Esophagus muscularis mucosa (tissue), 4 donors: ENCODE data around the gene TRIM9. TPM values are rescaled to one million over a fixed set of nuclear protein-coding genes. Genes with fewer than 3 reads are reported as not detected.

Source experiments
- DNase-seq: peaks from one replicate; pipeline ENCODE4 v3.0.0-alpha.2; 2017; ENCODE audit errors: extremely low spot score
- H3K27ac ChIP-seq, 4 donors: fragments of 200-600 bp; sonication (generic); replicated peaks in 1 of 4; 1 replicate in 3 of 4; 2 replicates in 1 of 4; pipeline ENCODE4 v1.5.1; 2016 to 2019; ENCODE audit warnings: mild to moderate bottlenecking in 1 of 4
- H3K27me3 ChIP-seq, 4 donors: fragments of 200-600 bp; sonication (generic); one replicate each; pipeline versions ENCODE4 v1.5.1 to v1.6.0; 2016 to 2019
- H3K36me3 ChIP-seq, 4 donors: fragments of 200-600 bp; sonication (generic); one replicate each; pipeline ENCODE4 v1.5.1; 2016 to 2019
- H3K4me1 ChIP-seq, 4 donors: fragments of 200-600 bp; sonication (generic); one replicate each; pipeline ENCODE4 v1.5.1; 2016 to 2019
- H3K4me3 ChIP-seq, 4 donors: fragments of 200-600 bp; sonication (generic); 1 replicate in 2 of 4; 2 replicates in 2 of 4; pipeline ENCODE4 v1.5.1; 2016 to 2019; ENCODE audit warnings: mild to moderate bottlenecking in 4 of 4, moderate library complexity in 1 of 4
- H3K9me3 ChIP-seq, 4 donors: fragments of 200-600 bp; sonication (generic); 1 replicate in 3 of 4; 2 replicates in 1 of 4; pipeline ENCODE4 v1.5.1; 2016 to 2019
- EP300 ChIP-seq: sonication (generic); formaldehyde crosslinking; IDR thresholded peaks from one replicate; pipeline ENCODE4 v1.6.1; 2017; ENCODE audit warnings: antibody characterized with exemption
- POLR2A ChIP-seq: fragments of 450-650 bp; IDR thresholded peaks from one replicate; pipeline ENCODE4 v1.6.1; 2017; ENCODE audit warnings: antibody characterized with exemption, moderate library complexity, mild to moderate bottlenecking, low read depth
- POLR2AphosphoS5 ChIP-seq, 2 donors: sonication (generic); formaldehyde crosslinking; IDR thresholded peaks; one replicate each; pipeline ENCODE4 v1.6.1; 2017; ENCODE audit warnings: antibody characterized with exemption in 2 of 2
- WGBS: methylation state at CpG from one replicate; pipeline ENCODE4 v1.1.5; 2018; 5-methylcytosine and 5-hydroxymethylcytosine counted together
- intact Hi-C: fragments of 100-400 bp; cut with DNase I; formaldehyde crosslinking; loops from one replicate; pipeline ENCODE4 v1.15.1; 2023
- total RNA-seq, 4 donors: library from RNA; depleted of rRNA; stranded (reverse); fragments of >200 nt; gene quantifications; one replicate each; pipeline versions ENCODE4 v1.1.0 to v1.2.1, GENCODE V29; 2016
- TF ChIP-seq, protein P1 (sequence below), 3 experiments: fragments of 200-600 bp in 2 of 3; fragments of 450-650 bp in 1 of 3; sonication (generic) in 2 of 3; IDR thresholded peaks; one replicate each; pipeline ENCODE4 v1.5.1; 2017 to 2019; ENCODE audit warnings: antibody characterized with exemption in 3 of 3, mild to moderate bottlenecking in 2 of 3, moderate library complexity in 1 of 3

The TRIM9 gene
- total RNA-seq, 4 donors from 2014 or later, result 0.58 to 1.7 (median 0.76) TPM

DNA sequence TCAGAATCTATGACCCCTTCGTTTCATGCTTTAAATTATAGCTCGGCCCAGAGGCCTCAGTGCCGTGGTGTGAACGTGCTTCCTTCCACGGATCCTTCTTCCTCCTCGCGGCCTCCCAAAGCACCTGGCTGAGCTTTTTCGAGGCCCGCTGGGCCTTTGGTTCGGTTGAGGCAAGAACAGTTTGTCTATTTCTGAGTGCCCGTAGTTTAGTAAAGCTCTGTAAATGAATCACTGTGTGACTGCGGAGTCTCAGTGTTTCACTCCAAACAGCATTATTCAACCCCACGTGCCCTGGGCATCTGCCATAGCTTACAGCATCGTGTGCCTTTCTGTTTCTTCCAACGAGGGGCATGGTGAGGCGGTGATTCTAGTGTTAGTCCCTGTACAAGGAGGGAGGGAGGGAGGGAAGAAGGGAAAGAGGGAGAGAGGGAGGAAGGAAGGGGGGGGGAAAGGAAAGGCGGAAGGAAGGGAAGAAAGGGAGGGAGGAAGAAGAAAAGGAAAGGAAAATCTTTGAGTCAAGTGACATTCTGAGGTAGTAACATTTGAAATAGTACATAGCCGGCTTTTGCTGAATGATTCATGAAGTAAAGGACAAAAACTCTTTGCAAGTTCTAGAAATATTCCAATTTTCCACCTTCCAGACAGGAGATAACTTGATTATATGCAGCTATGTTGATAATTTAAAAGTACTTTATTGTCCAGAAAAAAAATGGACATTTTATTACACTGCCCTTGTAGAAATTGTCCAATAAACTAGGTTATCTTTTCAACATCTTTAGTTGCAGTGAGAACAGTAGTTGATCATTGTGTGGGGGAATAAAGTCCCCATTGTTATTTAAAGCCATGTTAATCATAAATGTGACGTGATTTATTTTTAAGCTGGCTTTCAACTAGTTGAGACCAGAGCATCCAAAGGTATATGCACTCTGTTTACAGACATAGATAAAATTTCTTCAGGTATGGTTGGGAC lies 1.2 kb upstream of the TRIM9 start:
- H3K4me3 ChIP-seq, result peak overlapping the region; percentile 58 to 82 (median 69)
- peaks cover 26 to 42% (median 33%) of the 10 kb centered on the region in 4 donors for H3K4me1 ChIP-seq
- intact Hi-C loops, result loop anchor here (10.0 kb wide), 1 partner anchor 141 kb away; no protein-coding TSS in a partner anchor
- 31% methylated on average over 18 of the region's 19 CpGs for WGBS
- H3K36me3 ChIP-seq, result no peaks in the 10 kb centered on the region
- TF ChIP-seq EP300 (no peak), POLR2AphosphoS5 (IDR thresholded peaks at IDR 0.05) (peak; percentile 5 to 28)
- H3K27ac ChIP-seq, result peak overlapping the region; percentile 55 to 77 (median 62)
- no peak for DNase-seq
- H3K27me3 ChIP-seq, result peaks cover 16 to 47% (median 22%) of the 10 kb centered on the region in 4 donors
- H3K9me3 ChIP-seq, result no peaks in the 10 kb centered on the region

DNA sequence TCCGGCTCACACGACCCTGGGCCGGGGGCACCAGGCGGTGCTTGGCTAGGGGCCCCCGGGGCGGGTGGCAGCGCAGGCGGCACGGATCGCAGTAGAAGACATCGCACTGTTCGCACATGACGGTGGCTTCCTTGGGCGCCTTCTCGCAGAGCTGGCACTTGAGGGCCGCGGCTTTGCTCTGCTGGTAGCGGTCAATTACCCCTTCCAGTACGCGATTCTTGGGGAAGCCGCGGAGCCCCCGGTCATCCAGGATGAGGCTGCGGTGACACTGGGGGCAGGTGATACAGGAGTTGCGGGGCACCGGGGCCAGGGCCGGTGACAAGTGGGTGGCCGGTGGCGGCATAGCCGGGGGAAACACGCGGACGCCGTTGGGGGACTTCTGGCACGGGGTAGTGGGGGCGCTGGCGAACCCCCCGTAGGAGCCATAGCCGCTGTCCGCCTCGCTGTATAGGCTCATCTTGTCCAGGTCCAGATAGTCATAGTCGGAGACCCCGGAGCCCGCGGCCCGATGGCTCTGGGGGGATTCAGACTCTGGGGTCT lies 553 bp downstream of the TRIM9 start:
- Histone ChIP-seq H3K4me3 (peak overlapping the region; percentile 58 to 82 (median 69)), H3K9me3 (no peaks in the 10 kb centered on the region), H3K27me3 (peaks cover 16 to 40% (median 22%) of the 10 kb centered on the region in 4 donors), H3K4me1 (peaks cover 26 to 42% (median 33%) of the 10 kb centered on the region in 4 donors), H3K27ac (peak overlapping the region in 1 of 4 donors; percentile 77), H3K36me3 (no peaks in the 10 kb centered on the region)
- TF ChIP-seq EP300 (no peak), POLR2A (no peak), POLR2AphosphoS5 (IDR thresholded peaks at IDR 0.05) (no peak)
- TF ChIP-seq, protein P1, sequence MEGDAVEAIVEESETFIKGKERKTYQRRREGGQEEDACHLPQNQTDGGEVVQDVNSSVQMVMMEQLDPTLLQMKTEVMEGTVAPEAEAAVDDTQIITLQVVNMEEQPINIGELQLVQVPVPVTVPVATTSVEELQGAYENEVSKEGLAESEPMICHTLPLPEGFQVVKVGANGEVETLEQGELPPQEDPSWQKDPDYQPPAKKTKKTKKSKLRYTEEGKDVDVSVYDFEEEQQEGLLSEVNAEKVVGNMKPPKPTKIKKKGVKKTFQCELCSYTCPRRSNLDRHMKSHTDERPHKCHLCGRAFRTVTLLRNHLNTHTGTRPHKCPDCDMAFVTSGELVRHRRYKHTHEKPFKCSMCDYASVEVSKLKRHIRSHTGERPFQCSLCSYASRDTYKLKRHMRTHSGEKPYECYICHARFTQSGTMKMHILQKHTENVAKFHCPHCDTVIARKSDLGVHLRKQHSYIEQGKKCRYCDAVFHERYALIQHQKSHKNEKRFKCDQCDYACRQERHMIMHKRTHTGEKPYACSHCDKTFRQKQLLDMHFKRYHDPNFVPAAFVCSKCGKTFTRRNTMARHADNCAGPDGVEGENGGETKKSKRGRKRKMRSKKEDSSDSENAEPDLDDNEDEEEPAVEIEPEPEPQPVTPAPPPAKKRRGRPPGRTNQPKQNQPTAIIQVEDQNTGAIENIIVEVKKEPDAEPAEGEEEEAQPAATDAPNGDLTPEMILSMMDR (IDR thresholded peaks at IDR 0.05), result no peak
- intact Hi-C loops, result loop anchor here (10.0 kb wide), 1 partner anchor 140 kb away; no protein-coding TSS in a partner anchor
- DNase-seq, result no peak
- no CpG with 5 or more reads among the region's 46 CpGs for WGBS

DNA sequence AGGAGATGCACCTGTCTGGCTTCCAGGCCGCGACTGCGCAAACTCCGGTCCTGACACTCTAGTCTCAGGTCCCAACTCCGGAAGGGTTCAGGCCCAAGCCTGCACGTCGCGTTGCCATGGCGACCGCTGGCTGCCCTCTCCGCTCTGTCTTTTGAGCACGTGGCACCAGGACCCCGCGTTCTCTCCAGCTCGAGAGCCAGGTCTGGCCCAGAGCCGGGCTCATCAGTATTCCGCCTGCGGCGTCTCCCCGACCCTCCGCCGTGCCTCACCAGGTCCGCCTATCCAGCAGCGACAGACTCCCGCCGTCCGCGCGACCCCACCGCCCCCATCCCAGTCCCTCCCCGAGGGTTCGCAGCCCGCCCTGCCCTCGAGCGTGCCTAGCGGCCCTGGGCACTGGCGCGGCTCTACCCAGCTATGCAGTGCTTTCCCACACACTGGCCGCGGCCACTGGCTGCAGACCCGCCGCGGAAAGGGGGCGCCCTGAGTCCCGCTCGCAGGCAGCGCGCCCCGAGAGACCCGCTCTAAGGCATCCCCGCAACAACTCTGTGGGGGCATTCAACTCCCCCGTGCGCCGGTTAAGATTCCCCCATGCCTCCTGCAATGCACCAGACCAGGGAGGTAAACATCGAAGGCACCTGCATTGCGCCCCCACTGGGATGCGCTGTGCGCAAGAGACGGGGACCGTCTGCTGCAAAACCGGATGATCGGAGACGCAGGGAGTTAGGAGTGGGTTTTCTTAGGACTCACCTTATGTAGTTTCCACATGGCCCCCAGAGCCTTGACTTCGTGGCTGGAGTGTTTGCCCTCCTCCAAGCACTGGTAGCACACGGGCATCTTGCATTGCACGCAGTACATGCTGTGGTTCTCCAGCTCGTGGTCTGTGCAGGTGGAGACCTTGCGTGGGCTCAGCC lies 1.3 kb downstream of the TRIM9 start:
- WGBS, result 19% methylated on average over 35 of the region's 68 CpGs
- no peak overlapping the region for H3K27ac ChIP-seq
- DNase-seq, result no peak

DNA sequence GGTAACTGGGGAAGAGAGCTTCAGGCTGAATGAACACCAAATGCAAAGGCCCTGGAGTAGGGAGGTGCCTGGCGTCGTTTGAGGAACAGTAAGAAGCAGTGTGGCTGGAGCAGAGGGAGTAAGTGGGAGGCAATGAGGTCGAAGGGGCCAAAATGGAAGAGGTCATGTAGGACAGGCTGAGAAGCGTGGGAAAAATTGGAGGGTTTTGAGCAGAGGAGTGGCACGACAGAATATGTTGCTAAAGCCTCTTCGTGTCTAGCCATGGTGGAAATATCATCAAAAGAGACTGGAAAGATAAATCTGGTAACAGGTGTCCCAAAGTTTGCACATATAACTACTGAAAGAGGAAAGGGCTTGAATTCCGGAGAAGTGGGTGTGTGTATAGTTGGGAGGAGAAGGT lies 1.9 kb downstream of the TRIM9 start:
- no peaks in the 10 kb centered on the region for H3K36me3 ChIP-seq
- H3K4me1 ChIP-seq, result peaks cover 26 to 42% (median 33%) of the 10 kb centered on the region in 4 donors
- DNase-seq, result no peak
- intact Hi-C loops, result loop anchor here (10.0 kb wide), 1 partner anchor 138 kb away; no protein-coding TSS in a partner anchor
- H3K27me3 ChIP-seq, result peaks cover 16 to 36% (median 22%) of the 10 kb centered on the region in 4 donors
- H3K4me3 ChIP-seq, result peak overlapping the region in 2 of 4 donors; percentile 73 to 82
- WGBS, result 81% methylated on average over 7 of the region's 7 CpGs
- no peak overlapping the region for H3K27ac ChIP-seq
- TF ChIP-seq EP300 (no peak), POLR2AphosphoS5 (IDR thresholded peaks at IDR 0.05) (no peak), POLR2A (no peak)
- TF ChIP-seq, protein P1 (IDR thresholded peaks at IDR 0.05), result no peak
- H3K9me3 ChIP-seq, result no peaks in the 10 kb centered on the region

More for the DNA sequence above, 1.3 kb downstream of the TRIM9 start:
- intact Hi-C loops, result loop anchor here (10.0 kb wide), 1 partner anchor 139 kb away; no protein-coding TSS in a partner anchor
- H3K36me3 ChIP-seq, result no peaks in the 10 kb centered on the region
- H3K4me1 ChIP-seq, result peaks cover 26 to 42% (median 33%) of the 10 kb centered on the region in 4 donors
- peaks cover 16 to 38% (median 22%) of the 10 kb centered on the region in 4 donors for H3K27me3 ChIP-seq
- H3K9me3 ChIP-seq, result no peaks in the 10 kb centered on the region
- TF ChIP-seq EP300, result no peak
- TF ChIP-seq, protein P1 (IDR thresholded peaks at IDR 0.05), result peak in 1 of 3 experiments; percentile 12
- TF ChIP-seq POLR2A, result no peak
- TF ChIP-seq POLR2AphosphoS5 (IDR thresholded peaks at IDR 0.05), result no peak
- H3K4me3 ChIP-seq, result peak overlapping the region; percentile 58 to 82 (median 69)
